Hepatocyte (in vitro differentiated cells): ENCODE data around the gene MSI2. TPM values are rescaled to one million over a fixed set of nuclear protein-coding genes. Genes with fewer than 3 reads are reported as not detected.

Experiments used
- DNase-seq: peaks from one replicate; pipeline ENCODE4 v3.0.0-alpha.2; 2016; ENCODE audit warnings: low spot score
- H2AFZ ChIP-seq: fragments of 200-600 bp; sonication (generic); 2 replicates; pipeline ENCODE4 v1.6.0; 2016; ENCODE audit warnings: antibody characterized with exemption, mild to moderate bottlenecking
- H3K27ac ChIP-seq: fragments of 200-600 bp; sonication (generic); 2 replicates; pipeline ENCODE4 v1.5.1; 2016; ENCODE audit warnings: mild to moderate bottlenecking
- H3K27me3 ChIP-seq: fragments of 200-600 bp; sonication (generic); 2 replicates; pipeline ENCODE4 v1.6.1; 2016
- H3K36me3 ChIP-seq: fragments of 200-600 bp; sonication (generic); replicated peaks from 2 replicates; pipeline ENCODE4 v1.5.1; 2016; ENCODE audit warnings: low read depth; ENCODE audit not compliant: insufficient read depth
- H3K4me1 ChIP-seq: fragments of 200-600 bp; sonication (generic); 2 replicates; pipeline ENCODE4 v1.5.1; 2016; ENCODE audit warnings: mild to moderate bottlenecking, moderate library complexity; ENCODE audit not compliant: insufficient read depth
- H3K4me2 ChIP-seq: fragments of 200-600 bp; sonication (generic); 2 replicates; pipeline ENCODE4 v1.6.0; 2016
- H3K4me3 ChIP-seq: fragments of 200-600 bp; sonication (generic); 2 replicates; pipeline ENCODE4 v1.5.1; 2016; ENCODE audit warnings: mild to moderate bottlenecking
- H3K79me2 ChIP-seq: fragments of 200-600 bp; sonication (generic); 2 replicates; pipeline ENCODE4 v1.6.0; 2017; ENCODE audit warnings: mild to moderate bottlenecking
- H3K9me2 ChIP-seq: fragments of 200-600 bp; sonication (generic); replicated peaks from 2 replicates; pipeline ENCODE4 v1.6.0; 2017; ENCODE audit warnings: mild to moderate bottlenecking; ENCODE audit not compliant: insufficient read depth
- H3K9me3 ChIP-seq: fragments of 200-600 bp; sonication (generic); 2 replicates; pipeline ENCODE4 v1.5.1; 2016; ENCODE audit warnings: low read depth, mild to moderate bottlenecking
- H4K20me1 ChIP-seq: fragments of 200-600 bp; sonication (generic); 2 replicates; pipeline ENCODE4 v1.6.0; 2016; ENCODE audit warnings: mild to moderate bottlenecking; ENCODE audit not compliant: insufficient read depth, poor library complexity, severe bottlenecking
- CTCF ChIP-seq: fragments of 200-600 bp; sonication (generic); IDR thresholded peaks from 2 replicates; pipeline ENCODE4 v1.5.1; 2016; ENCODE audit warnings: antibody characterized with exemption, mild to moderate bottlenecking; ENCODE audit not compliant: poor library complexity
- EZH2 ChIP-seq: fragments of 200-600 bp; sonication (generic); IDR thresholded peaks from 2 replicates; pipeline ENCODE4 v1.6.1; 2016; ENCODE audit warnings: antibody characterized with exemption, mild to moderate bottlenecking, borderline replicate concordance
- EZH2phosphoT487 ChIP-seq: fragments of 200-600 bp; sonication (generic); IDR thresholded peaks from one replicate; pipeline ENCODE4 v1.6.1; 2018; ENCODE audit warnings: antibody characterized with exemption, mild to moderate bottlenecking, low read depth, moderate library complexity; ENCODE audit not compliant: unreplicated experiment, severe bottlenecking
- WGBS: methylation state at CpG from one replicate; pipeline ENCODE4 v1.1.6; 2016; ENCODE audit warnings: low lambda C conversion rate; ENCODE audit errors: missing lambda C conversion rate; 5-methylcytosine and 5-hydroxymethylcytosine counted together
- polyA plus RNA-seq: library from polyadenylated mRNA; unstranded; fragments of >200 nt; fragmentation: Nextera tagmentation; extraction: Ambion mirVana; gene quantifications from 2 replicates; pipeline ENCODE4 v1.2.1, GENCODE V29; 2016
- total RNA-seq: library from RNA; depleted of rRNA; stranded (reverse); fragments of >200 nt; gene quantifications from 2 replicates; pipeline ENCODE4 v1.2.3, GENCODE V29; 2014

The MSI2 gene
- total and polyA plus RNA-seq, 2 experiments from 2014 or later = 16.1 to 60.6 TPM

- peak overlapping the region; percentile 92 for H3K27ac ChIP-seq
- peak overlapping the region; percentile 25 for H3K4me2 ChIP-seq
- TF ChIP-seq CTCF (no peak), EZH2phosphoT487 (no peak), EZH2 (no peak)
- WGBS = 65% methylated on average over 13 of the region's 13 CpGs
- no peaks in the 10 kb centered on the region for H3K9me3 ChIP-seq
- H3K27me3 ChIP-seq = no peaks in the 10 kb centered on the region
- no peak overlapping the region for H3K4me3 ChIP-seq
- H3K79me2 ChIP-seq = peaks cover 77% of the 10 kb centered on the region
- no peaks in the 10 kb centered on the region for H4K20me1 ChIP-seq
- peak; percentile 26 for DNase-seq
- H3K9me2 ChIP-seq = no peaks in the 10 kb centered on the region
- peaks cover 45% of the 10 kb centered on the region for H3K4me1 ChIP-seq
- no peaks in the 10 kb centered on the region for H3K36me3 ChIP-seq
- no peak overlapping the region for H2AFZ ChIP-seq
These were observed 110.4 kb downstream of the MSI2 start for GRCh38 chr17:57366558-57367351.

- no peak overlapping the region for H2AFZ ChIP-seq
- no peak overlapping the region for H3K4me2 ChIP-seq
- H3K27me3 ChIP-seq = no peaks in the 10 kb centered on the region
- H4K20me1 ChIP-seq = no peaks in the 10 kb centered on the region
- TF ChIP-seq CTCF = no peak
- TF ChIP-seq EZH2phosphoT487 = no peak
- no peak for TF ChIP-seq EZH2
- WGBS = 79% methylated on average over 6 of the region's 6 CpGs
- peaks cover 45% of the 10 kb centered on the region for H3K4me1 ChIP-seq
- peaks cover 70% of the 10 kb centered on the region for H3K79me2 ChIP-seq
- no peaks in the 10 kb centered on the region for H3K9me2 ChIP-seq
- H3K36me3 ChIP-seq = no peaks in the 10 kb centered on the region
- DNase-seq = no peak
- peak overlapping the region; percentile 92 for H3K27ac ChIP-seq
- no peak overlapping the region for H3K4me3 ChIP-seq
- H3K9me3 ChIP-seq = no peaks in the 10 kb centered on the region
These were observed 112.5 kb downstream of the MSI2 start for GRCh38 chr17:57368637-57369336.

- no peak for DNase-seq
These were observed 113.2 kb downstream of the MSI2 start for GRCh38 chr17:57369509-57369945.

More at GRCh38 chr17:57369509-57369945, 113.2 kb downstream of the MSI2 start:
- Histone ChIP-seq H3K9me3 (no peaks in the 10 kb centered on the region), H2AFZ (no peak overlapping the region), H3K4me1 (peaks cover 45% of the 10 kb centered on the region), H3K27me3 (no peaks in the 10 kb centered on the region), H3K27ac (peak overlapping the region; percentile 92), H3K4me3 (no peak overlapping the region), H3K36me3 (no peaks in the 10 kb centered on the region), H3K4me2 (peak overlapping the region; percentile 56), H3K79me2 (peaks cover 70% of the 10 kb centered on the region), H3K9me2 (no peaks in the 10 kb centered on the region), H4K20me1 (no peaks in the 10 kb centered on the region)
- TF ChIP-seq CTCF (no peak), EZH2 (no peak), EZH2phosphoT487 (no peak)
- 48% methylated on average over 2 of the region's 2 CpGs for WGBS
